GM19099 (cell line): ENCODE results near the gene RBM19.

Source experiments
- POLR2A ChIP-seq: IDR thresholded peaks from 3 replicates; pipeline ENCODE4 v1.6.1; 2011; ENCODE audit warnings: low read depth; ENCODE audit not compliant: insufficient read length; ENCODE audit errors: extremely low read depth

RBM19 gene

GRCh38 chr12:113818833-113819232 lies 147.3 kb downstream of the RBM19 start:
- no peak for TF ChIP-seq POLR2A

- TF ChIP-seq POLR2A = no peak
These were observed 147.8 kb downstream of the RBM19 start for GRCh38 chr12:113818283-113818682.

GRCh38 chr12:113816866-113817265 lies 149.3 kb downstream of the RBM19 start:
- no peak for TF ChIP-seq POLR2A

- TF ChIP-seq POLR2A = no peak
These were observed 151.1 kb downstream of the RBM19 start for GRCh38 chr12:113815031-113815430.

- no peak for TF ChIP-seq POLR2A
These were observed 152.9 kb downstream of the RBM19 start for GRCh38 chr12:113813229-113813541.

- TF ChIP-seq POLR2A = no peak
These were observed 153.5 kb downstream of the RBM19 start for GRCh38 chr12:113812411-113813228.

GRCh38 chr12:113808095-113808951 lies 157.8 kb downstream of the RBM19 start:
- TF ChIP-seq POLR2A = no peak

- no peak for TF ChIP-seq POLR2A
These were observed 160.5 kb downstream of the RBM19 start for GRCh38 chr12:113805673-113806072.

GRCh38 chr12:113804961-113805600 lies 161.0 kb downstream of the RBM19 start:
- TF ChIP-seq POLR2A = no peak

- no peak for TF ChIP-seq POLR2A
These were observed 162.4 kb downstream of the RBM19 start for GRCh38 chr12:113803759-113804140.

GRCh38 chr12:113802966-113803758 lies 163.0 kb downstream of the RBM19 start:
- no peak for TF ChIP-seq POLR2A

- TF ChIP-seq POLR2A = no peak
These were observed 163.9 kb downstream of the RBM19 start for GRCh38 chr12:113802000-113802749.

- no peak for TF ChIP-seq POLR2A
These were observed 165.9 kb downstream of the RBM19 start for GRCh38 chr12:113800201-113800600.

- TF ChIP-seq POLR2A = no peak
These were observed 167.6 kb downstream of the RBM19 start for GRCh38 chr12:113798552-113798951.

GRCh38 chr12:113797535-113797868 lies 168.6 kb downstream of the RBM19 start:
- no peak for TF ChIP-seq POLR2A
